CD4-positive, alpha-beta T cell (primary cell): ENCODE measurements around the gene EPM2AIP1. TPM values are rescaled to one million over a fixed set of nuclear protein-coding genes. Genes with fewer than 3 reads are reported as not detected.
A peak's percentile ranks its signal among the peaks of the same experiment; 100 is the strongest.

Experiments used
- ATAC-seq: fragments of 200-7000 bp; cut with Tn5 transposase; one replicate; pipeline ENCODE4 v1.10.0; 2022; ENCODE audit warnings: mild to moderate bottlenecking; ENCODE audit not compliant: poor library complexity
- CTCF ChIA-PET: fragments of 350-600 bp; sonication (Branson Sonifier 250); formaldehyde crosslinking; loops from one replicate; lab custom pipeline; 2021; ENCODE audit warnings: antibody characterized with exemption, inconsistent platforms; lab: Charles Lee
- POLR2A ChIA-PET: fragments of 350-600 bp; sonication (Branson Sonifier 250); formaldehyde crosslinking; loops from one replicate; lab custom pipeline; 2021; ENCODE audit warnings: antibody characterized with exemption, inconsistent platforms; lab: Charles Lee
- DNase-seq, 14 experiments: peaks; one replicate each; pipeline ENCODE4 v3.0.0-alpha.2; 2013 to 2020; ENCODE audit warnings: mixed read lengths in 2 of 14
- H3K27ac ChIP-seq, 2 donors: one replicate each; pipeline versions ENCODE4 v1.5.1 to v1.7.0; 2013; ENCODE audit warnings: low read length in 2 of 2, low read depth in 1 of 2, mild to moderate bottlenecking in 1 of 2
- H3K27me3 ChIP-seq, 2 experiments: 1 replicate in 1 of 2; 2 replicates in 1 of 2; pipeline versions ENCODE4 v1.6.1 to v1.7.0; 2013; ENCODE audit warnings: low read length in 2 of 2, control low read depth in 1 of 2, mild to moderate bottlenecking in 1 of 2, moderate library complexity in 1 of 2; ENCODE audit not compliant: insufficient read depth in 2 of 2, control insufficient read depth in 1 of 2
- H3K36me3 ChIP-seq: one replicate; pipeline ENCODE4 v1.6.1; 2013; ENCODE audit warnings: low read length, control low read depth; ENCODE audit not compliant: insufficient read depth
- H3K4me1 ChIP-seq: one replicate; pipeline ENCODE4 v1.6.1; 2013; ENCODE audit warnings: low read length, control low read depth; ENCODE audit not compliant: insufficient read depth
- H3K4me3 ChIP-seq: one replicate; pipeline ENCODE4 v1.5.1; 2013; ENCODE audit warnings: mild to moderate bottlenecking, low read length, moderate library complexity
- H3K9me3 ChIP-seq, 2 experiments: 1 replicate in 1 of 2; 2 replicates in 1 of 2; pipeline versions ENCODE4 v1.6.1 to v1.7.0; 2013; ENCODE audit warnings: low read length in 2 of 2, mild to moderate bottlenecking in 2 of 2, control low read depth in 1 of 2, moderate library complexity in 1 of 2; ENCODE audit not compliant: control insufficient read depth in 1 of 2, insufficient read depth in 1 of 2
- H3K27ac Mint-ChIP-seq: one replicate; pipeline ENCODE4 v1.8.0; 2020; ENCODE audit warnings: mixed read lengths
- H3K27me3 Mint-ChIP-seq: one replicate; pipeline ENCODE4 v1.8.0; 2021; ENCODE audit warnings: mixed read lengths
- H3K36me3 Mint-ChIP-seq: one replicate; pipeline ENCODE4 v1.8.0; 2021; ENCODE audit warnings: low read depth, mixed read lengths
- H3K4me1 Mint-ChIP-seq: one replicate; pipeline ENCODE4 v1.8.0; 2021; ENCODE audit warnings: low read depth, mixed read lengths
- H3K4me3 Mint-ChIP-seq: one replicate; pipeline ENCODE4 v1.8.0; 2020; ENCODE audit warnings: mild to moderate bottlenecking, mixed read lengths
- H3K9me3 Mint-ChIP-seq: one replicate; pipeline ENCODE4 v1.8.0; 2020; ENCODE audit warnings: mixed read lengths
- CTCF ChIP-seq: fragments of 200-600 bp; IDR thresholded peaks from one replicate; pipeline ENCODE4 v1.8.0; 2022; ENCODE audit warnings: antibody characterized with exemption, mild to moderate bottlenecking
- intact Hi-C, 2 experiments: fragments of 100-400 bp; cut with DNase I in 1 of 2; cut with micrococcal nuclease in 1 of 2; formaldehyde crosslinking; loops; one replicate each; pipeline versions ENCODE4 v1.15.1 to v1.9.0; 2023 to 2025; cut with DNase I, micrococcal nuclease
- total RNA-seq, 174 experiments: library from RNA in 2 of 174; stranded (reverse) in 2 of 174; gene quantifications; one replicate each; pipeline ENCODE4 v1.2.3 and lab custom pipeline; 2021 to 2026

EPM2AIP1 gene
- total RNA-seq, 2 experiments from 2014 or later = 27.7 to 29.5 TPM

- Histone ChIP-seq H3K4me3 (no peak overlapping the region), H3K27ac (no peak overlapping the region), H3K36me3 (no peaks in the 10 kb centered on the region), H3K9me3 (no peaks in the 10 kb centered on the region), H3K27me3 (no peaks in the 10 kb centered on the region), H3K4me1 (peaks cover 5% of the 10 kb centered on the region)
- no peak for ATAC-seq
- Mint-ChIP-seq H3K36me3 (no peaks in the 10 kb centered on the region), H3K27ac (peak overlapping the region; percentile 10), H3K4me1 (peaks cover 5% of the 10 kb centered on the region), H3K27me3 (no peaks in the 10 kb centered on the region), H3K9me3 (no peaks in the 10 kb centered on the region), H3K4me3 (no peak overlapping the region)
- TF ChIP-seq CTCF = no peak
- POLR2A ChIA-PET = interaction anchor here (0.9 to 4.0 kb wide), 12 partner anchors 8 to 100 kb away, joined by 3 to 24 read pairs (median 4); partner anchors contain the start of genes EPM2AIP1, MLH1 and TRANK1
- DNase-seq = peak in 2 of 14 experiments; percentile 57 to 66
- CTCF ChIA-PET = interaction anchor here (0.6 to 2.9 kb wide), 25 partner anchors 11 to 228 kb away, joined by 3 to 23 read pairs (median 4); partner anchors contain the start of genes EPM2AIP1, MLH1 and TRANK1
- intact Hi-C loops = loop anchor here (1.0 to 5.0 kb wide), 9 partner anchors 13 to 229 kb away; partner anchors contain the start of gene TRANK1 (in 1 of the 2)
Measured at GRCh38 chr3:36957862-36958686, 34.9 kb downstream of the EPM2AIP1 start.

GRCh38 chr3:36957063-36957462 lies 35.9 kb downstream of the EPM2AIP1 start:
- peak in 1 of 14 experiments; percentile 26 for DNase-seq
- intact Hi-C loops = loop anchor here (5.0 kb wide), 2 partner anchors 55 to 65 kb away; no protein-coding TSS in a partner anchor
- Mint-ChIP-seq H3K9me3 (no peaks in the 10 kb centered on the region), H3K27ac (no peak overlapping the region), H3K4me1 (peaks cover 5% of the 10 kb centered on the region), H3K27me3 (no peaks in the 10 kb centered on the region), H3K4me3 (no peak overlapping the region), H3K36me3 (no peaks in the 10 kb centered on the region)
- Histone ChIP-seq H3K9me3 (no peaks in the 10 kb centered on the region), H3K27ac (no peak overlapping the region), H3K4me3 (no peak overlapping the region), H3K36me3 (no peaks in the 10 kb centered on the region), H3K4me1 (peaks cover 5% of the 10 kb centered on the region), H3K27me3 (no peaks in the 10 kb centered on the region)
- POLR2A ChIA-PET = interaction anchor here (2.2 to 4.0 kb wide), 2 partner anchors 12 to 49 kb away, joined by 16 to 24 read pairs; partner anchors contain the start of gene TRANK1
- TF ChIP-seq CTCF = no peak
- CTCF ChIA-PET = interaction anchor here (1.8 to 3.6 kb wide), 5 partner anchors 12 to 89 kb away, joined by 5 to 19 read pairs (median 16); partner anchors contain the start of genes MLH1 and TRANK1
- ATAC-seq = no peak

- H3K36me3 ChIP-seq = no peaks in the 10 kb centered on the region
- H3K27me3 Mint-ChIP-seq = no peaks in the 10 kb centered on the region
- H3K4me1 ChIP-seq = peaks cover 5% of the 10 kb centered on the region
- no peak overlapping the region for H3K27ac ChIP-seq
- no peaks in the 10 kb centered on the region for H3K27me3 ChIP-seq
- ChIA-PET POLR2A (interaction anchor here (4.0 kb wide), 1 partner anchor 11 kb away, joined by 24 read pairs; the partner anchor contains the start of gene TRANK1), CTCF (interaction anchor here (1.8 to 3.6 kb wide), 2 partner anchors 38 to 88 kb away, joined by 5 to 10 read pairs; partner anchors contain the start of gene MLH1)
- H3K27ac Mint-ChIP-seq = no peak overlapping the region
- no peaks in the 10 kb centered on the region for H3K9me3 Mint-ChIP-seq
- no peak for TF ChIP-seq CTCF
- no peak overlapping the region for H3K4me3 ChIP-seq
- peaks cover 5% of the 10 kb centered on the region for H3K4me1 Mint-ChIP-seq
- DNase-seq (no peak), ATAC-seq (no peak)
- intact Hi-C loops = loop anchor here (5.0 kb wide), 2 partner anchors 54 to 64 kb away; no protein-coding TSS in a partner anchor
- H3K36me3 Mint-ChIP-seq = no peaks in the 10 kb centered on the region
- no peak overlapping the region for H3K4me3 Mint-ChIP-seq
- no peaks in the 10 kb centered on the region for H3K9me3 ChIP-seq
Measured at GRCh38 chr3:36956155-36956554, 36.8 kb downstream of the EPM2AIP1 start.
